ENCODE measurements around the gene NECTIN3. TPM values are rescaled to one million over a fixed set of nuclear protein-coding genes. Genes with fewer than 3 reads are reported as not detected.

The NECTIN3 gene
- total and polyA plus RNA-seq, 4 donors = 9.0 to 31.8 (median 15.3) TPM

- Histone ChIP-seq H3K9me3 (ENCODE audit: control insufficient read depth in 4 of 4, low read length in 3 of 4) (no peaks in the 10 kb centered on the region), H3K9ac (ENCODE audit: low read depth in 1 of 2, low read length in 2 of 2) (no peak overlapping the region), H3K27ac (ENCODE audit: low read depth in 1 of 2, low read length in 2 of 2) (no peak overlapping the region), H3K36me3 (ENCODE audit: control insufficient read depth in 4 of 4, insufficient read depth in 3 of 4, low read depth in 1 of 4, low read length in 3 of 4) (peaks cover 4 to 19% (median 10%) of the 10 kb centered on the region in 4 donors), H3K4me3 (ENCODE audit: low read depth in 1 of 3, low read length in 3 of 3) (no peak overlapping the region), H3K4me1 (ENCODE audit: control insufficient read depth in 4 of 4, insufficient read depth in 4 of 4, low read length in 3 of 4) (no peaks in the 10 kb centered on the region), H3K27me3 (ENCODE audit: control insufficient read depth in 4 of 4, insufficient read depth in 4 of 4, low read length in 3 of 4) (no peaks in the 10 kb centered on the region)
- TF ChIP-seq, protein P1, sequence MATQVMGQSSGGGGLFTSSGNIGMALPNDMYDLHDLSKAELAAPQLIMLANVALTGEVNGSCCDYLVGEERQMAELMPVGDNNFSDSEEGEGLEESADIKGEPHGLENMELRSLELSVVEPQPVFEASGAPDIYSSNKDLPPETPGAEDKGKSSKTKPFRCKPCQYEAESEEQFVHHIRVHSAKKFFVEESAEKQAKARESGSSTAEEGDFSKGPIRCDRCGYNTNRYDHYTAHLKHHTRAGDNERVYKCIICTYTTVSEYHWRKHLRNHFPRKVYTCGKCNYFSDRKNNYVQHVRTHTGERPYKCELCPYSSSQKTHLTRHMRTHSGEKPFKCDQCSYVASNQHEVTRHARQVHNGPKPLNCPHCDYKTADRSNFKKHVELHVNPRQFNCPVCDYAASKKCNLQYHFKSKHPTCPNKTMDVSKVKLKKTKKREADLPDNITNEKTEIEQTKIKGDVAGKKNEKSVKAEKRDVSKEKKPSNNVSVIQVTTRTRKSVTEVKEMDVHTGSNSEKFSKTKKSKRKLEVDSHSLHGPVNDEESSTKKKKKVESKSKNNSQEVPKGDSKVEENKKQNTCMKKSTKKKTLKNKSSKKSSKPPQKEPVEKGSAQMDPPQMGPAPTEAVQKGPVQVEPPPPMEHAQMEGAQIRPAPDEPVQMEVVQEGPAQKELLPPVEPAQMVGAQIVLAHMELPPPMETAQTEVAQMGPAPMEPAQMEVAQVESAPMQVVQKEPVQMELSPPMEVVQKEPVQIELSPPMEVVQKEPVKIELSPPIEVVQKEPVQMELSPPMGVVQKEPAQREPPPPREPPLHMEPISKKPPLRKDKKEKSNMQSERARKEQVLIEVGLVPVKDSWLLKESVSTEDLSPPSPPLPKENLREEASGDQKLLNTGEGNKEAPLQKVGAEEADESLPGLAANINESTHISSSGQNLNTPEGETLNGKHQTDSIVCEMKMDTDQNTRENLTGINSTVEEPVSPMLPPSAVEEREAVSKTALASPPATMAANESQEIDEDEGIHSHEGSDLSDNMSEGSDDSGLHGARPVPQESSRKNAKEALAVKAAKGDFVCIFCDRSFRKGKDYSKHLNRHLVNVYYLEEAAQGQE (IDR thresholded peaks at IDR 0.05) = no peak
- TF ChIP-seq JUND (IDR thresholded peaks at IDR 0.05) = no peak
- no peak for TF ChIP-seq CTCF (IDR thresholded peaks at IDR 0.05; ENCODE audit: low read depth, low read length, missing input control)
- TF ChIP-seq FOXA2 (IDR thresholded peaks at IDR 0.05) = no peak
- TF ChIP-seq YY1 (IDR thresholded peaks at IDR 0.05) = no peak
- no peak for TF ChIP-seq TAF1 (conservative IDR thresholded peaks at IDR 0.05)
- no peak for TF ChIP-seq RAD21 (IDR thresholded peaks at IDR 0.05)
- no peak for TF ChIP-seq EGR1 (IDR thresholded peaks at IDR 0.05; ENCODE audit: low read depth in 2 of 2)
- TF ChIP-seq RXRA (IDR thresholded peaks at IDR 0.05) = no peak
- TF ChIP-seq MAX (IDR thresholded peaks at IDR 0.05) = no peak
- TF ChIP-seq FOXA1 (IDR thresholded peaks at IDR 0.05) = no peak
- no peak for TF ChIP-seq SP1 (IDR thresholded peaks at IDR 0.05)
- TF ChIP-seq ATF3 (IDR thresholded peaks at IDR 0.05) = no peak
- TF ChIP-seq, protein P2, sequence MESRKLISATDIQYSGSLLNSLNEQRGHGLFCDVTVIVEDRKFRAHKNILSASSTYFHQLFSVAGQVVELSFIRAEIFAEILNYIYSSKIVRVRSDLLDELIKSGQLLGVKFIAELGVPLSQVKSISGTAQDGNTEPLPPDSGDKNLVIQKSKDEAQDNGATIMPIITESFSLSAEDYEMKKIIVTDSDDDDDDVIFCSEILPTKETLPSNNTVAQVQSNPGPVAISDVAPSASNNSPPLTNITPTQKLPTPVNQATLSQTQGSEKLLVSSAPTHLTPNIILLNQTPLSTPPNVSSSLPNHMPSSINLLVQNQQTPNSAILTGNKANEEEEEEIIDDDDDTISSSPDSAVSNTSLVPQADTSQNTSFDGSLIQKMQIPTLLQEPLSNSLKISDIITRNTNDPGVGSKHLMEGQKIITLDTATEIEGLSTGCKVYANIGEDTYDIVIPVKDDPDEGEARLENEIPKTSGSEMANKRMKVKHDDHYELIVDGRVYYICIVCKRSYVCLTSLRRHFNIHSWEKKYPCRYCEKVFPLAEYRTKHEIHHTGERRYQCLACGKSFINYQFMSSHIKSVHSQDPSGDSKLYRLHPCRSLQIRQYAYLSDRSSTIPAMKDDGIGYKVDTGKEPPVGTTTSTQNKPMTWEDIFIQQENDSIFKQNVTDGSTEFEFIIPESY (IDR thresholded peaks at IDR 0.05) = no peak
- TF ChIP-seq HNF4A (conservative IDR thresholded peaks at IDR 0.05) = no peak
- no peak for TF ChIP-seq HNF4G (IDR thresholded peaks at IDR 0.05)
- TF ChIP-seq GABPA (IDR thresholded peaks at IDR 0.05 in 1 of 2, conservative IDR thresholded peaks at IDR 0.05 in 1 of 2) = no peak
- no peak for TF ChIP-seq NR2F2 (IDR thresholded peaks at IDR 0.05)
- WGBS = 84% methylated on average over 3 of the region's 3 CpGs
- no peak for DNase-seq (ENCODE audit: low spot score)
These were observed 125.9 kb downstream of the NECTIN3 start for GRCh38 chr3:111197485-111197884.

Measured in liver (tissue), 9 donors.